Gastrocnemius medialis (tissue), 4 donors: ENCODE results near the gene ADGRD1.

Experiments
- POLR2A ChIP-seq, 2 donors: fragments of 450-650 bp; IDR thresholded peaks; one replicate each; pipeline ENCODE4 v1.6.1; 2017; ENCODE audit warnings: antibody characterized with exemption in 2 of 2, mild to moderate bottlenecking in 2 of 2, moderate library complexity in 2 of 2
- TF ChIP-seq, protein P1 (sequence below), 5 experiments: fragments of 450-650 bp in 3 of 5; fragments of 200-600 bp in 2 of 5; sonication (generic) in 2 of 5; IDR thresholded peaks in 4 of 5; conservative IDR thresholded peaks in 1 of 5; 1 replicate in 4 of 5; 2 replicates in 1 of 5; pipeline ENCODE4 v1.5.1; 2016 to 2019; ENCODE audit warnings: antibody characterized with exemption in 5 of 5, mild to moderate bottlenecking in 3 of 5, moderate library complexity in 3 of 5

DNA sequence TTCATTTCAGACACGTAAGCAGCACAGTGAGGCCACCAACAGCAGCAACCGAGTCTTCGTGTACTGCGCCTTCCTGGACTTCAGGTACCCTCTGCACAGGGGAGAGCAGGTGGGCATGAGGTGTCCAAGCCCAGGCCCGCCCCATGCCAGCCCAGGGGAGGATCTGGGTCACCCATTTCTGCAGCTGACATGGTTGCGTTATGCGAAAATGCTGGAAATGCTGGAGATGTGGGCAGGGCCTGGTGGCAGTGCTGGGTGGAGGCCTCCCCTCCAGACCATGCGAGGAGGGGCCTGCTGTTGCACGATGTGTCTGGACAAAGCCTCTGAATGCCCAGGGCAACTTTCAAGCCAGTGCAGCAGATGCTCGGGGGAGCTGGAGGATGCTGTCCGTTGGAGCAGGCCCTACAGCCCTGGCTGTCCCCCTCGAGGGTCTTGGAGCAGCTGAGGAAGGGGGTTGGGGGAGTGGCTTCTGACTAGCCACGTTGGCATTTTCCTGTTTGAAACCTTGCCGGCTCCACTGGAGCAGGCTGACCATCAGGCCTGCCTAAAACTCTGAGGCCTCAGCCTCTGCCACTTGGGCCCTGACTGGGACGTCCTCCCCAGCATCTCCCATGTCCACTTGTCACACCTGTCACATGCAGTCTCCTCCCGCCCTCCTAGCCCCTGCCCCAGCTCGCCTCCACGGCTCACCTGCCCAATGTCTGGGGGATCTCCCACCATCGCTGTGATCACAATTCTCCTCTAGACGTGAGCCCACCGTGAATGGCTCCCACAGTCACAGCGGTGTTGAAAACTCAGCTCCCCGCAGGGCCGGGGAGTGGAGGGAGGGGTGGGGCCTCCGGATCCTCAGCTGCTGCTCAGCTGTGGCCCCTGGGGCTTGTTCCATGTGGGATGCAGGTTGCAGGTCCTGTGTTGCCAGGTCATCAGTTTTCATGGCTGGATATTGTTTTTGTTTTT lies 123.4 kb downstream of the ADGRD1 start:
- TF ChIP-seq, protein P1, sequence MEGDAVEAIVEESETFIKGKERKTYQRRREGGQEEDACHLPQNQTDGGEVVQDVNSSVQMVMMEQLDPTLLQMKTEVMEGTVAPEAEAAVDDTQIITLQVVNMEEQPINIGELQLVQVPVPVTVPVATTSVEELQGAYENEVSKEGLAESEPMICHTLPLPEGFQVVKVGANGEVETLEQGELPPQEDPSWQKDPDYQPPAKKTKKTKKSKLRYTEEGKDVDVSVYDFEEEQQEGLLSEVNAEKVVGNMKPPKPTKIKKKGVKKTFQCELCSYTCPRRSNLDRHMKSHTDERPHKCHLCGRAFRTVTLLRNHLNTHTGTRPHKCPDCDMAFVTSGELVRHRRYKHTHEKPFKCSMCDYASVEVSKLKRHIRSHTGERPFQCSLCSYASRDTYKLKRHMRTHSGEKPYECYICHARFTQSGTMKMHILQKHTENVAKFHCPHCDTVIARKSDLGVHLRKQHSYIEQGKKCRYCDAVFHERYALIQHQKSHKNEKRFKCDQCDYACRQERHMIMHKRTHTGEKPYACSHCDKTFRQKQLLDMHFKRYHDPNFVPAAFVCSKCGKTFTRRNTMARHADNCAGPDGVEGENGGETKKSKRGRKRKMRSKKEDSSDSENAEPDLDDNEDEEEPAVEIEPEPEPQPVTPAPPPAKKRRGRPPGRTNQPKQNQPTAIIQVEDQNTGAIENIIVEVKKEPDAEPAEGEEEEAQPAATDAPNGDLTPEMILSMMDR (IDR thresholded peaks at IDR 0.05 in 4 of 5, conservative IDR thresholded peaks at IDR 0.05 in 1 of 5): no peak
- TF ChIP-seq POLR2A (IDR thresholded peaks at IDR 0.05): no peak
